Head of caudate nucleus (tissue), 42 donors: Measurements from ENCODE around the gene MUC7.

Experiments used
- DNase-seq, 42 donors: peaks; one replicate each; pipeline versions ENCODE4 v3.0.0 to v3.0.0-alpha.2; 2020 to 2021; ENCODE audit warnings: mixed read lengths in 7 of 42
- intact Hi-C: fragments of 100-400 bp; cut with DNase I; formaldehyde crosslinking; loops from one replicate; pipeline ENCODE4 v1.15.0; 2022

Gene MUC7

GRCh38 chr4:70522626-70523025 is 50.6 kb downstream of the MUC7 start:
- intact Hi-C loops, result no loop called here
- no peak for DNase-seq

- no peak for DNase-seq
- intact Hi-C loops, result no loop called here
These were observed 59.0 kb downstream of the MUC7 start for GRCh38 chr4:70530997-70531396.

DNA sequence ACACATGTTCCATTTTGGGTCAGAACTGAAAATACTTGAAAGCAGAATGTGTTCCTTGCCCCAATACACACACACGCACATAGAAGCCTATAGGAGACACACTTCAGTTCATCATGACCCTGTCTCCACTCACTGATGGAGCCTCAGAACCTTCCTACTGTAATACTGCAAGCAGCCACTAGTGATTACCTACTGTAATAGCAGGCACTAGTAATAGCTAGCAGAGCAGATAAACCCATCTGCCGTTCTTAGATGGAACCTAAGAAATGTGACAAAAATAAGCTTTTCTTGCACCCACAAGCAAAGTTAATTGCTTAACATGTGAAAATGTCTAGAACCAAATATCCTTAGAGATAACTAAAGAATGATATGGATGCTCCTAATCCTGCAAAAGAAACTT is 60.0 kb downstream of the MUC7 start:
- no peak for DNase-seq
- intact Hi-C loops, result no loop called here
